Liver (tissue), 3 donors: ENCODE data around the gene MSRB2.

Source experiments
- TAF1 ChIP-seq: conservative IDR thresholded peaks from 2 replicates; pipeline ENCODE4 v1.6.1; 2016; ENCODE audit warnings: antibody characterized with exemption, mild to moderate bottlenecking
- TF ChIP-seq, protein P1 (sequence below): fragments of 150-350 bp; IDR thresholded peaks from 2 replicates; pipeline ENCODE4 v1.5.1; 2017; ENCODE audit warnings: improper control_type of control experiment, low read depth, low read length; ENCODE audit not compliant: missing input control
- TF ChIP-seq, protein P2 (sequence below): IDR thresholded peaks from 2 replicates; pipeline ENCODE4 v1.6.1; 2016; ENCODE audit warnings: antibody characterized with exemption
- donor health status: healthy.
- donor health status: healthy.

DNA sequence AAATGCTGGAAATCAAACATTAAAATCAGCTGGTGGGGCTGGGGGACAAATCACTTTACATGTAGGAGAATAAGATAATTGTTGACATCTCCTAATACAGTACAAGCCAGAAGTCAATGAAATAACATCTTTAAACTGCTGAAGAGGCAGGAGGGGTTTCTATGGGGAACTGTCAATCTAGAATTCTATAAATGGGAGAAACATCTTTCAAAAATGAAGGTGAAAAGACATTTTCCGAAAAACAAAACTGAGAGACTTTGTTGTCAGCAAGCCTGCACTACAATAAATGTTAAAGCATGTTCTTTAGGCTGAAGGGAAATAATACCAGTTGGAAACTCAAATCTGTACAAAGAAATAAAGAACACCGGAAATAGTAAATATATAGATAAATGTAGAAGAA is 17.3 kb upstream of the MSRB2 start:
- TF ChIP-seq, protein P1, sequence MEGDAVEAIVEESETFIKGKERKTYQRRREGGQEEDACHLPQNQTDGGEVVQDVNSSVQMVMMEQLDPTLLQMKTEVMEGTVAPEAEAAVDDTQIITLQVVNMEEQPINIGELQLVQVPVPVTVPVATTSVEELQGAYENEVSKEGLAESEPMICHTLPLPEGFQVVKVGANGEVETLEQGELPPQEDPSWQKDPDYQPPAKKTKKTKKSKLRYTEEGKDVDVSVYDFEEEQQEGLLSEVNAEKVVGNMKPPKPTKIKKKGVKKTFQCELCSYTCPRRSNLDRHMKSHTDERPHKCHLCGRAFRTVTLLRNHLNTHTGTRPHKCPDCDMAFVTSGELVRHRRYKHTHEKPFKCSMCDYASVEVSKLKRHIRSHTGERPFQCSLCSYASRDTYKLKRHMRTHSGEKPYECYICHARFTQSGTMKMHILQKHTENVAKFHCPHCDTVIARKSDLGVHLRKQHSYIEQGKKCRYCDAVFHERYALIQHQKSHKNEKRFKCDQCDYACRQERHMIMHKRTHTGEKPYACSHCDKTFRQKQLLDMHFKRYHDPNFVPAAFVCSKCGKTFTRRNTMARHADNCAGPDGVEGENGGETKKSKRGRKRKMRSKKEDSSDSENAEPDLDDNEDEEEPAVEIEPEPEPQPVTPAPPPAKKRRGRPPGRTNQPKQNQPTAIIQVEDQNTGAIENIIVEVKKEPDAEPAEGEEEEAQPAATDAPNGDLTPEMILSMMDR, result no peak
- TF ChIP-seq, protein P2, sequence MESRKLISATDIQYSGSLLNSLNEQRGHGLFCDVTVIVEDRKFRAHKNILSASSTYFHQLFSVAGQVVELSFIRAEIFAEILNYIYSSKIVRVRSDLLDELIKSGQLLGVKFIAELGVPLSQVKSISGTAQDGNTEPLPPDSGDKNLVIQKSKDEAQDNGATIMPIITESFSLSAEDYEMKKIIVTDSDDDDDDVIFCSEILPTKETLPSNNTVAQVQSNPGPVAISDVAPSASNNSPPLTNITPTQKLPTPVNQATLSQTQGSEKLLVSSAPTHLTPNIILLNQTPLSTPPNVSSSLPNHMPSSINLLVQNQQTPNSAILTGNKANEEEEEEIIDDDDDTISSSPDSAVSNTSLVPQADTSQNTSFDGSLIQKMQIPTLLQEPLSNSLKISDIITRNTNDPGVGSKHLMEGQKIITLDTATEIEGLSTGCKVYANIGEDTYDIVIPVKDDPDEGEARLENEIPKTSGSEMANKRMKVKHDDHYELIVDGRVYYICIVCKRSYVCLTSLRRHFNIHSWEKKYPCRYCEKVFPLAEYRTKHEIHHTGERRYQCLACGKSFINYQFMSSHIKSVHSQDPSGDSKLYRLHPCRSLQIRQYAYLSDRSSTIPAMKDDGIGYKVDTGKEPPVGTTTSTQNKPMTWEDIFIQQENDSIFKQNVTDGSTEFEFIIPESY, result no peak
- TF ChIP-seq TAF1, result no peak
